ENCODE results near the gene CTNNA3. TPM values are rescaled to one million over a fixed set of nuclear protein-coding genes. Genes with fewer than 3 reads are reported as not detected.
"Not testable (repeated sequence)": the region's sequence is repeated elsewhere in the genome, so short reads cannot be mapped to it uniquely, and the experiment has no call there.

Gene CTNNA3
- total RNA-seq, 1 experiment from 2014 or later, result 0.20 TPM

- H3K4me3 ChIP-seq (ENCODE audit: low read depth, low read length), result no peak overlapping the region
- POLR2A ChIA-PET, result no interaction called here
- no peak overlapping the region for H3K4me3 Mint-ChIP-seq (ENCODE audit: unreplicated experiment)
- H3K9me3 Mint-ChIP-seq (ENCODE audit: unreplicated experiment), result no peaks in the 10 kb centered on the region
- peaks cover 2% of the 10 kb centered on the region; the same call in 1 of the 2 replicates for H3K27me3 ChIP-seq (replicated peaks; ENCODE audit: control insufficient read depth, insufficient read depth, low read length)
- peak in 1 of 2 experiments; percentile 61 for DNase-seq
- BruUV-seq (replicated peaks), result no TSS peak
- peaks cover 25% of the 10 kb centered on the region for H3K27me3 Mint-ChIP-seq (ENCODE audit: insufficient read depth, unreplicated experiment)
- H3K36me3 ChIP-seq (ENCODE audit: control insufficient read depth, insufficient read depth, low read length), result no peaks in the 10 kb centered on the region
- H3K4me1 Mint-ChIP-seq (ENCODE audit: low read depth, unreplicated experiment), result no peaks in the 10 kb centered on the region
- H3K27ac Mint-ChIP-seq (ENCODE audit: unreplicated experiment), result no peak overlapping the region
- intact Hi-C loops (cut with micrococcal nuclease; ENCODE audit: unreplicated experiment), result loop anchor here (1.0 kb wide), 2 partner anchors 67 to 83 kb away; no protein-coding TSS in a partner anchor
- peaks cover 5% of the 10 kb centered on the region; the same call in 1 of the 2 replicates for H3K9me3 ChIP-seq
- CTCF ChIA-PET, result interaction anchor here (0.7 to 3.7 kb wide), 10 partner anchors 9 to 1594 kb away, joined by 3 to 104 read pairs (median 4); no protein-coding TSS in a partner anchor
- no peaks in the 10 kb centered on the region for H3K4me1 ChIP-seq
- H3K36me3 Mint-ChIP-seq (ENCODE audit: insufficient read depth, unreplicated experiment), result no peaks in the 10 kb centered on the region
- TF ChIP-seq, protein P1, sequence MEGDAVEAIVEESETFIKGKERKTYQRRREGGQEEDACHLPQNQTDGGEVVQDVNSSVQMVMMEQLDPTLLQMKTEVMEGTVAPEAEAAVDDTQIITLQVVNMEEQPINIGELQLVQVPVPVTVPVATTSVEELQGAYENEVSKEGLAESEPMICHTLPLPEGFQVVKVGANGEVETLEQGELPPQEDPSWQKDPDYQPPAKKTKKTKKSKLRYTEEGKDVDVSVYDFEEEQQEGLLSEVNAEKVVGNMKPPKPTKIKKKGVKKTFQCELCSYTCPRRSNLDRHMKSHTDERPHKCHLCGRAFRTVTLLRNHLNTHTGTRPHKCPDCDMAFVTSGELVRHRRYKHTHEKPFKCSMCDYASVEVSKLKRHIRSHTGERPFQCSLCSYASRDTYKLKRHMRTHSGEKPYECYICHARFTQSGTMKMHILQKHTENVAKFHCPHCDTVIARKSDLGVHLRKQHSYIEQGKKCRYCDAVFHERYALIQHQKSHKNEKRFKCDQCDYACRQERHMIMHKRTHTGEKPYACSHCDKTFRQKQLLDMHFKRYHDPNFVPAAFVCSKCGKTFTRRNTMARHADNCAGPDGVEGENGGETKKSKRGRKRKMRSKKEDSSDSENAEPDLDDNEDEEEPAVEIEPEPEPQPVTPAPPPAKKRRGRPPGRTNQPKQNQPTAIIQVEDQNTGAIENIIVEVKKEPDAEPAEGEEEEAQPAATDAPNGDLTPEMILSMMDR (IDR thresholded peaks at IDR 0.05; ENCODE audit: insufficient read depth in 1 of 2, low read depth in 1 of 2, low read length in 1 of 2, severe bottlenecking in 1 of 2, unreplicated experiment in 1 of 2), result peak; percentile 90 to 92
Observed at GRCh38 chr10:67697724-67698131, 1.7 kb upstream of the CTNNA3 start.

- Mint-ChIP-seq H3K4me3 (ENCODE audit: unreplicated experiment) (no peak overlapping the region), H3K27ac (ENCODE audit: unreplicated experiment) (no peak overlapping the region), H3K27me3 (ENCODE audit: insufficient read depth, unreplicated experiment) (peaks cover 22% of the 10 kb centered on the region), H3K36me3 (ENCODE audit: insufficient read depth, unreplicated experiment) (no peaks in the 10 kb centered on the region), H3K4me1 (ENCODE audit: low read depth, unreplicated experiment) (no peaks in the 10 kb centered on the region), H3K9me3 (ENCODE audit: unreplicated experiment) (no peaks in the 10 kb centered on the region)
- ChIA-PET CTCF (interaction anchor here (0.6 to 3.7 kb wide), 7 partner anchors 10 to 87 kb away, joined by 4 to 104 read pairs (median 6); no protein-coding TSS in a partner anchor), POLR2A (no interaction called here)
- no TSS peak for BruUV-seq (replicated peaks)
- no peaks in the 10 kb centered on the region for H3K4me1 ChIP-seq
- H3K4me3 ChIP-seq (ENCODE audit: low read depth, low read length), result no peak overlapping the region
- TF ChIP-seq, protein P1 (IDR thresholded peaks at IDR 0.05; ENCODE audit: insufficient read depth in 1 of 2, low read depth in 1 of 2, low read length in 1 of 2, severe bottlenecking in 1 of 2, unreplicated experiment in 1 of 2), result no peak
- H3K27me3 ChIP-seq (replicated peaks; ENCODE audit: control insufficient read depth, insufficient read depth, low read length), result peaks cover 2% of the 10 kb centered on the region; the same call in 1 of the 2 replicates
- no peak for DNase-seq
- H3K36me3 ChIP-seq (ENCODE audit: control insufficient read depth, insufficient read depth, low read length), result no peaks in the 10 kb centered on the region
- peaks cover 5% of the 10 kb centered on the region; the same call in 1 of the 2 replicates for H3K9me3 ChIP-seq
- intact Hi-C loops (cut with micrococcal nuclease; ENCODE audit: unreplicated experiment), result loop anchor here (1.0 kb wide), 2 partner anchors 68 to 84 kb away; no protein-coding TSS in a partner anchor
Observed at GRCh38 chr10:67696679-67697078, 684 bp upstream of the CTNNA3 start.

DNA sequence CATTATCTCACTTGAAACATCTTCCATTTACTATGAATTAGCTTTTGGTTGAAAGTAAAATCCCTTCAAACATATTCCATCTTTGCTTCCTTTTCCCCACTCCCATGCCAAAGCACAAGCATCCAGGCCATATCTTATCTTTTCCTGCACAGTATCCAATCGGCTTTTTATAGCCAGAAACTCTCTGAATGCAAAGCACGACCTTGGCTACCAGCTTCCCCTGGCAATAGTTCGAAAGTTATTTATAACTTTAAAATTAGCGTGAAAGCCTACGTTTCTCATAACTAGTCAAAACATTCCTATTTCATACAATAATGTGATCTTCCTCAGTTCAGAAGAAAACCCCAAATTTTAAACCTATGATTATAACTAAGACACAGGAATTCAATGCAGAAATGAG lies 440 bp downstream of the CTNNA3 start:
- no peaks in the 10 kb centered on the region for H3K4me1 Mint-ChIP-seq (ENCODE audit: low read depth, unreplicated experiment)
- Histone ChIP-seq H3K4me3 (ENCODE audit: low read depth, low read length) (no peak overlapping the region), H3K36me3 (ENCODE audit: control insufficient read depth, insufficient read depth, low read length) (no peaks in the 10 kb centered on the region), H3K27me3 (replicated peaks; ENCODE audit: control insufficient read depth, insufficient read depth, low read length) (peaks cover 2% of the 10 kb centered on the region; the same call in 1 of the 2 replicates), H3K9me3 (peaks cover 5% of the 10 kb centered on the region; the same call in 1 of the 2 replicates), H3K4me1 (no peaks in the 10 kb centered on the region)
- intact Hi-C loops (cut with micrococcal nuclease; ENCODE audit: unreplicated experiment), result no loop called here
- peaks cover 19% of the 10 kb centered on the region for H3K27me3 Mint-ChIP-seq (ENCODE audit: insufficient read depth, unreplicated experiment)
- TF ChIP-seq, protein P1 (IDR thresholded peaks at IDR 0.05; ENCODE audit: insufficient read depth in 1 of 2, low read depth in 1 of 2, low read length in 1 of 2, severe bottlenecking in 1 of 2, unreplicated experiment in 1 of 2), result no peak
- no peaks in the 10 kb centered on the region for H3K36me3 Mint-ChIP-seq (ENCODE audit: insufficient read depth, unreplicated experiment)
- BruUV-seq (replicated peaks), result no TSS peak
- no peak overlapping the region for H3K4me3 Mint-ChIP-seq (ENCODE audit: unreplicated experiment)
- DNase-seq, result no peak
- ChIA-PET POLR2A (no interaction called here), CTCF (interaction anchor here (3.7 kb wide), 1 partner anchor 84 kb away, joined by 104 read pairs; no protein-coding TSS in a partner anchor)
- H3K9me3 Mint-ChIP-seq (ENCODE audit: unreplicated experiment), result no peaks in the 10 kb centered on the region
- no peak overlapping the region for H3K27ac Mint-ChIP-seq (ENCODE audit: unreplicated experiment)

DNA sequence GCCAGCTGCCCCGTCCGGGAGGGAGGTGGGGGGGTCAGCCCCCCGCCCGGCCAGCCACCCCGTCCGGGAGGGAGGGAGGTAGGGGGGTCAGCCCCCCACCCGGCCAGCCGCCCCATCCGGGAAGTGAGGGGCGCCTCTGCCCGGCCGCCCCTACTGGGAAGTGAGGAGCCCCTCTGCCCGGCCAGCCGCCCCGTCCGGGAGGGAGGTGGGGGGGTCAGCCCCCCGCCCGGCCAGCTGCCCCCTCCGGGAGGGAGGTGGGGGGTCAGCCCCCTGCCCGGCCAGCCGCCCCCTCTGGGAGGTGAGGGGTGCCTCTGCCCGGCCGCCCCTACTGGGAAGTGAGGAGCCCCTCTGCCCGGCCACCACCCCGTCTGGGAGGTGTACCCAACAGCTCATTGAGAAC lies 4.1 kb downstream of the CTNNA3 start:
- H3K36me3 ChIP-seq (ENCODE audit: control insufficient read depth, insufficient read depth, low read length); H3K36me3 Mint-ChIP-seq (ENCODE audit: insufficient read depth, unreplicated experiment); H3K4me3 Mint-ChIP-seq (ENCODE audit: unreplicated experiment); H3K4me1 ChIP-seq; BruUV-seq (replicated peaks); H3K4me3 ChIP-seq (ENCODE audit: low read depth, low read length); H3K9me3 ChIP-seq; DNase-seq; H3K9me3 Mint-ChIP-seq (ENCODE audit: unreplicated experiment); H3K27me3 ChIP-seq (replicated peaks; ENCODE audit: control insufficient read depth, insufficient read depth, low read length); H3K4me1 Mint-ChIP-seq (ENCODE audit: low read depth, unreplicated experiment); H3K27ac Mint-ChIP-seq (ENCODE audit: unreplicated experiment); POLR2A ChIA-PET; intact Hi-C loops (cut with micrococcal nuclease; ENCODE audit: unreplicated experiment); CTCF ChIA-PET: not testable (repeated sequence)
- H3K27me3 Mint-ChIP-seq (ENCODE audit: insufficient read depth, unreplicated experiment), result peaks cover 16% of the 10 kb centered on the region

DNA sequence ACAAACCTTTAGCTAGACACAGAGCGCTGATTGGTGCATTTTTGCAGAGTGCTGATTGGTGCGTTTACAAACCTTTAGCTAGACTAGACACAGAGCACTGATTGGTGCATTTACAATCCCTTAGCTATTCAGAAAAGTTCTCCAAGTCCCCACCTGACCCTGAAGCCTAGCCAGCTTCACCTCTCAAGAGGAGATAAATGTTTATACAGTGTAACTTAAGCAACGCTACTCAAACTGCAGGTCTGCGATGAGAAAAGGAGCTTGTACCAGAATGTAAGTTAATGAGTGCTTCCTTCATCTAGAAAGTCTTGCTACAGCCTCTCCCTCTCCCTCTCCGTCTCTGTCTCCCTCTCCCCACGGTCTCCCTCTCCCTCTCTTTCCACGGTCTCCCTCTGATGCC lies 5.5 kb downstream of the CTNNA3 start:
- H3K4me1 Mint-ChIP-seq (ENCODE audit: low read depth, unreplicated experiment); H3K9me3 Mint-ChIP-seq (ENCODE audit: unreplicated experiment); H3K27me3 ChIP-seq (replicated peaks; ENCODE audit: control insufficient read depth, insufficient read depth, low read length); H3K4me3 ChIP-seq (ENCODE audit: low read depth, low read length); H3K4me1 ChIP-seq; H3K4me3 Mint-ChIP-seq (ENCODE audit: unreplicated experiment); CTCF ChIA-PET; DNase-seq; intact Hi-C loops (cut with micrococcal nuclease; ENCODE audit: unreplicated experiment); H3K9me3 ChIP-seq; POLR2A ChIA-PET; BruUV-seq (replicated peaks); H3K36me3 Mint-ChIP-seq (ENCODE audit: insufficient read depth, unreplicated experiment); H3K36me3 ChIP-seq (ENCODE audit: control insufficient read depth, insufficient read depth, low read length); H3K27ac Mint-ChIP-seq (ENCODE audit: unreplicated experiment): not testable (repeated sequence)
- H3K27me3 Mint-ChIP-seq (ENCODE audit: insufficient read depth, unreplicated experiment), result peaks cover 10% of the 10 kb centered on the region

All from Caco-2 (cell line).